Measurements from ENCODE around the gene DEFB131B.
"Not testable (repeated sequence)": the region's sequence is repeated elsewhere in the genome, so short reads cannot be mapped to it uniquely, and the experiment has no call there.

The DEFB131B gene

GRCh38 chr11:71878059-71878458 lies at the start of gene DEFB131B:
TSS of gene DEFB131B (plus strand) at chr11:71878453. CDS start at chr11:71878453, 0 bp downstream.
- not testable (repeated sequence) for DNase-seq (ENCODE audit: low spot score)

GRCh38 chr11:71829247-71829646 lies 49.0 kb upstream of the DEFB131B start:
- not testable (repeated sequence) for DNase-seq (ENCODE audit: low spot score)

- DNase-seq (ENCODE audit: low spot score) = not testable (repeated sequence)
These were observed 48.6 kb upstream of the DEFB131B start for GRCh38 chr11:71829686-71830085.

GRCh38 chr11:71832811-71833210 lies 45.4 kb upstream of the DEFB131B start, which contains the start of gene DEFB108B:
TSS of gene DEFB108B (plus strand) at chr11:71833200. CDS start at chr11:71833200, 0 bp downstream.
- not testable (repeated sequence) for DNase-seq (ENCODE audit: low spot score)

- DNase-seq (ENCODE audit: low spot score) = not testable (repeated sequence)
These were observed 35.5 kb upstream of the DEFB131B start for GRCh38 chr11:71842720-71843119.

GRCh38 chr11:71843355-71843754 lies 34.9 kb upstream of the DEFB131B start:
- not testable (repeated sequence) for DNase-seq (ENCODE audit: low spot score)

GRCh38 chr11:71843858-71844257 lies 34.4 kb upstream of the DEFB131B start:
- no peak for DNase-seq (ENCODE audit: low spot score)

- DNase-seq (ENCODE audit: low spot score) = not testable (repeated sequence)
These were observed 24.4 kb upstream of the DEFB131B start for GRCh38 chr11:71853895-71854294.

- DNase-seq (ENCODE audit: low spot score) = not testable (repeated sequence)
These were observed 22.4 kb upstream of the DEFB131B start for GRCh38 chr11:71855880-71856279.

GRCh38 chr11:71860835-71861234 lies 17.4 kb upstream of the DEFB131B start:
- DNase-seq (ENCODE audit: low spot score) = not testable (repeated sequence)

- DNase-seq (ENCODE audit: low spot score) = not testable (repeated sequence)
These were observed 14.2 kb upstream of the DEFB131B start for GRCh38 chr11:71863978-71864627.

GRCh38 chr11:71867209-71867608 lies 11.0 kb upstream of the DEFB131B start:
- DNase-seq (ENCODE audit: low spot score) = not testable (repeated sequence)

GRCh38 chr11:71869931-71870330 lies 8.3 kb upstream of the DEFB131B start:
- not testable (repeated sequence) for DNase-seq (ENCODE audit: low spot score)

GRCh38 chr11:71870661-71871060 lies 7.6 kb upstream of the DEFB131B start:
- DNase-seq (ENCODE audit: low spot score) = not testable (repeated sequence)

- DNase-seq (ENCODE audit: low spot score) = not testable (repeated sequence)
These were observed 2.0 kb upstream of the DEFB131B start for GRCh38 chr11:71876262-71876661.

GRCh38 chr11:71885806-71886205 lies 7.6 kb downstream of the DEFB131B start:
- not testable (repeated sequence) for DNase-seq (ENCODE audit: low spot score)

- not testable (repeated sequence) for DNase-seq (ENCODE audit: low spot score)
These were observed 10.2 kb downstream of the DEFB131B start for GRCh38 chr11:71888335-71889010.

GRCh38 chr11:71889181-71889872 lies 11.1 kb downstream of the DEFB131B start:
- DNase-seq (ENCODE audit: low spot score) = not testable (repeated sequence)

- DNase-seq (ENCODE audit: low spot score) = no peak
These were observed 17.7 kb downstream of the DEFB131B start for GRCh38 chr11:71895961-71896360.

- DNase-seq (ENCODE audit: low spot score) = not testable (repeated sequence)
These were observed 22.9 kb downstream of the DEFB131B start for GRCh38 chr11:71901137-71901536.

GRCh38 chr11:71908218-71908617 lies 30.0 kb downstream of the DEFB131B start:
- no peak for DNase-seq (ENCODE audit: low spot score)

- not testable (repeated sequence) for DNase-seq (ENCODE audit: low spot score)
These were observed 32.5 kb downstream of the DEFB131B start for GRCh38 chr11:71910775-71911174.
